HEK293T (cell line): ENCODE results near the gene MPRIP.

Source experiments
- ARNT ChIP-seq: fragments of 450-650 bp; IDR thresholded peaks from 2 replicates; pipeline ENCODE4 v1.6.1; 2017; ENCODE audit warnings: mild to moderate bottlenecking
- BHLHE40 ChIP-seq: fragments of 450-650 bp; IDR thresholded peaks from 2 replicates; pipeline ENCODE4 v1.6.1; 2016; ENCODE audit warnings: mild to moderate bottlenecking, moderate library complexity, borderline replicate concordance
- CTBP1 ChIP-seq: fragments of 450-650 bp; IDR thresholded peaks from 2 replicates; pipeline ENCODE4 v1.6.1; 2016; ENCODE audit warnings: borderline replicate concordance
- FOXA1 ChIP-seq: fragments of 450-650 bp; IDR thresholded peaks from 2 replicates; pipeline ENCODE4 v1.6.1; 2016; ENCODE audit warnings: mild to moderate bottlenecking
- FOXK2 ChIP-seq: fragments of 450-650 bp; IDR thresholded peaks from 2 replicates; pipeline ENCODE4 v1.6.1; 2016; ENCODE audit warnings: mild to moderate bottlenecking
- HDGF ChIP-seq: fragments of 450-650 bp; IDR thresholded peaks from 2 replicates; pipeline ENCODE4 v1.6.1; 2017; ENCODE audit warnings: antibody characterized with exemption, borderline replicate concordance
- SP1 ChIP-seq: fragments of 450-650 bp; IDR thresholded peaks from 2 replicates; pipeline ENCODE4 v1.6.1; 2017
- SUZ12 ChIP-seq: fragments of 450-650 bp; IDR thresholded peaks from 2 replicates; pipeline ENCODE4 v1.6.1; 2016; ENCODE audit warnings: mild to moderate bottlenecking
- ZNF384 ChIP-seq: fragments of 450-650 bp; IDR thresholded peaks from 2 replicates; pipeline ENCODE4 v1.6.1; 2016
- TF ChIP-seq, protein P1 (sequence below): fragments of 450-650 bp; IDR thresholded peaks from 2 replicates; pipeline ENCODE4 v1.6.1; 2016

DNA sequence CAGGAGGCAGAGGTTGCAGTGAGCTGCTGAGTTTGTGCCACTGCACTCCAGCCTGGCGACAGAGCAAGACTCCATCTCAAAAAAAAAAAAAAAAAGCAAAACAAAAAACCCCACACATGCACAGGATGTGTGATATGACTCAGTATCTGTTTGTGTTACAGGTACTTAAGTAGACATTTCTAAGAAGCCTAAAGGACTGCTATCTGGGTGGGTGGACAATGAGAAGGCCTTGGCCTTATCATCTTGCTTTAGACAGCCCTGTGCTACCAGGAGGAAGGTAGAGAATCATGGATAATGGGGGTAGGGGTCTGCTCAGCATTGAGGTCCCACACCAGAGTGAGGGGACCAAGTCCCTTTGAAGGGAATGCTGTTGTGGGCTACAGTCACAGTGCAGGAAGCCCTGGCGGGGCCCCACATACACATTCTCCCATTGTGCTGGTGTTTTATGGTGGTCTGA is 137.1 kb downstream of the MPRIP start:
- TF ChIP-seq SP1 = no peak
- no peak for TF ChIP-seq FOXA1
- no peak for TF ChIP-seq HDGF
- no peak for TF ChIP-seq SUZ12
- no peak for TF ChIP-seq BHLHE40
- no peak for TF ChIP-seq FOXK2
- TF ChIP-seq ARNT = no peak
- no peak for TF ChIP-seq ZNF384
- TF ChIP-seq, protein P1, sequence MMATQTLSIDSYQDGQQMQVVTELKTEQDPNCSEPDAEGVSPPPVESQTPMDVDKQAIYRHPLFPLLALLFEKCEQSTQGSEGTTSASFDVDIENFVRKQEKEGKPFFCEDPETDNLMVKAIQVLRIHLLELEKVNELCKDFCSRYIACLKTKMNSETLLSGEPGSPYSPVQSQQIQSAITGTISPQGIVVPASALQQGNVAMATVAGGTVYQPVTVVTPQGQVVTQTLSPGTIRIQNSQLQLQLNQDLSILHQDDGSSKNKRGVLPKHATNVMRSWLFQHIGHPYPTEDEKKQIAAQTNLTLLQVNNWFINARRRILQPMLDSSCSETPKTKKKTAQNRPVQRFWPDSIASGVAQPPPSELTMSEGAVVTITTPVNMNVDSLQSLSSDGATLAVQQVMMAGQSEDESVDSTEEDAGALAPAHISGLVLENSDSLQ = no peak
- TF ChIP-seq CTBP1 = no peak
